B cell (primary cell): ENCODE results near the gene OTULINL. TPM values are rescaled to one million over a fixed set of nuclear protein-coding genes. Genes with fewer than 3 reads are reported as not detected.

Experiments
- ATAC-seq: fragments of 200-7000 bp; cut with Tn5 transposase; one replicate; pipeline ENCODE4 v1.10.0; 2021; ENCODE audit warnings: low read depth, mild to moderate bottlenecking, moderate number of reproducible peaks, moderate library complexity
- CTCF ChIA-PET: fragments of 350-600 bp; sonication (Branson Sonifier 250); formaldehyde crosslinking; loops from one replicate; lab custom pipeline; 2021; ENCODE audit warnings: antibody characterized with exemption, inconsistent platforms; lab: Charles Lee
- POLR2A ChIA-PET: fragments of 350-600 bp; sonication (Branson Sonifier 250); formaldehyde crosslinking; loops from one replicate; lab custom pipeline; 2021; ENCODE audit warnings: antibody characterized with exemption; lab: Charles Lee
- DNase-seq: peaks from one replicate; pipeline ENCODE4 v3.0.0; 2013
- H2AFZ ChIP-seq: 2 replicates; pipeline ENCODE4 v1.6.1; 2012; ENCODE audit warnings: mild to moderate bottlenecking, low read depth, low read length; ENCODE audit not compliant: insufficient read depth, poor library complexity, severe bottlenecking
- H3K27ac ChIP-seq, 2 donors: 1 replicate in 1 of 2; 2 replicates in 1 of 2; pipeline ENCODE4 v1.5.1; 2012 to 2013; ENCODE audit warnings: low read length in 2 of 2, mild to moderate bottlenecking in 2 of 2, moderate library complexity in 1 of 2
- H3K27me3 ChIP-seq, 4 experiments: fragments of 200-600 bp in 1 of 4; sonication (generic) in 1 of 4; replicated peaks in 1 of 4; 1 replicate in 2 of 4; 2 replicates in 2 of 4; pipeline versions ENCODE4 v1.6.1 to v1.7.0; 2013 to 2016; ENCODE audit warnings: low read length in 3 of 4, mild to moderate bottlenecking in 2 of 4, mixed read lengths in 1 of 4, moderate library complexity in 1 of 4; ENCODE audit not compliant: insufficient read depth in 4 of 4, control insufficient read depth in 3 of 4; ENCODE audit errors: control extremely low read depth in 1 of 4
- H3K36me3 ChIP-seq, 2 experiments: replicated peaks in 1 of 2; 1 replicate in 1 of 2; 2 replicates in 1 of 2; pipeline versions ENCODE4 v1.6.1 to v1.7.1; 2013; ENCODE audit warnings: low read length in 1 of 2; ENCODE audit not compliant: insufficient read depth in 2 of 2, control insufficient read depth in 1 of 2; ENCODE audit errors: control extremely low read depth in 1 of 2, extremely low read depth in 1 of 2
- H3K4me1 ChIP-seq, 2 donors: fragments of 200-600 bp in 1 of 2; sonication (generic) in 1 of 2; 1 replicate in 1 of 2; 2 replicates in 1 of 2; pipeline versions ENCODE4 v1.5.1 to v1.6.1; 2013 to 2017; ENCODE audit warnings: low read length in 2 of 2; ENCODE audit not compliant: control insufficient read depth in 2 of 2, insufficient read depth in 2 of 2
- H3K4me2 ChIP-seq: replicated peaks from 2 replicates; pipeline ENCODE3; 2012; ENCODE audit warnings: mild to moderate bottlenecking, low read depth, low read length; ENCODE audit not compliant: poor library complexity, severe bottlenecking
- H3K4me3 ChIP-seq, 5 experiments: fragments of 200-600 bp in 1 of 5; sonication (generic) in 1 of 5; 1 replicate in 3 of 5; 2 replicates in 2 of 5; pipeline versions ENCODE4 v1.5.1 to v1.7.0; 2011 to 2016; ENCODE audit warnings: low read length in 4 of 5, mild to moderate bottlenecking in 4 of 5, low read depth in 2 of 5, control low read depth in 1 of 5, moderate library complexity in 1 of 5; ENCODE audit not compliant: insufficient read depth in 1 of 5; ENCODE audit errors: control extremely low read depth in 1 of 5, extremely low read depth in 1 of 5
- H3K79me2 ChIP-seq: fragments of 200-600 bp; sonication (generic); one replicate; pipeline ENCODE4 v1.6.0; 2016; ENCODE audit warnings: low read length; ENCODE audit not compliant: control insufficient read depth, insufficient read depth
- H3K9ac ChIP-seq: fragments of 200-600 bp; sonication (generic); 2 replicates; pipeline ENCODE4 v1.6.1; 2017; ENCODE audit warnings: mild to moderate bottlenecking, low read length, moderate library complexity
- H3K9me3 ChIP-seq, 3 donors: one replicate each; pipeline versions ENCODE4 v1.6.1 to v1.7.1; 2013; ENCODE audit warnings: low read length in 2 of 3; ENCODE audit not compliant: control insufficient read depth in 2 of 3, insufficient read depth in 1 of 3; ENCODE audit errors: control extremely low read depth in 1 of 3
- H4K20me1 ChIP-seq: 2 replicates; pipeline ENCODE4 v1.6.0; 2012; ENCODE audit warnings: mild to moderate bottlenecking, low read length; ENCODE audit not compliant: insufficient read depth, control insufficient read depth, poor library complexity, severe bottlenecking
- H3K27ac Mint-ChIP-seq: one replicate; pipeline ENCODE4 v1.8.0; 2021; ENCODE audit warnings: mixed read lengths
- H3K27me3 Mint-ChIP-seq: one replicate; pipeline ENCODE4 v1.8.0; 2021; ENCODE audit warnings: mixed read lengths
- H3K4me1 Mint-ChIP-seq: one replicate; pipeline ENCODE4 v1.8.0; 2021; ENCODE audit warnings: mixed read lengths
- H3K4me3 Mint-ChIP-seq: one replicate; pipeline ENCODE4 v1.8.0; 2021; ENCODE audit warnings: mixed read lengths
- H3K9me3 Mint-ChIP-seq: one replicate; pipeline ENCODE4 v1.8.0; 2022; ENCODE audit warnings: mixed read lengths; ENCODE audit not compliant: insufficient read depth
- CTCF ChIP-seq: fragments of 200-600 bp; IDR thresholded peaks from one replicate; pipeline ENCODE4 v1.8.0; 2022; ENCODE audit warnings: antibody characterized with exemption, mild to moderate bottlenecking
- EZH2 ChIP-seq: IDR thresholded peaks from 2 replicates; pipeline ENCODE4 v1.6.1; 2012; ENCODE audit warnings: borderline replicate concordance, low read depth, mild to moderate bottlenecking, moderate library complexity, low read length; ENCODE audit not compliant: insufficient read depth, poor library complexity, severe bottlenecking
- whole genome bisulfite sequencing: methylation state at CpG from one replicate; pipeline ENCODE4 v1.1.5; 2013; ENCODE audit warnings: missing lambda C conversion rate; ENCODE audit not compliant: insufficient coverage; 5-methylcytosine and 5-hydroxymethylcytosine counted together
- intact Hi-C: fragments of 100-400 bp; cut with micrococcal nuclease; formaldehyde crosslinking; loops from one replicate; pipeline ENCODE4 v1.10.0; 2022
- polyA plus RNA-seq: library from polyadenylated mRNA; depleted of rRNA; stranded (reverse); fragments of >200 nt; gene quantifications from 2 replicates; pipeline ENCODE4 v1.2.3, GENCODE V29; 2012
- total RNA-seq, 2 donors: library from RNA; stranded (reverse); fragments of 120-200 nt in 1 of 2; gene quantifications; 1 replicate in 1 of 2; 2 replicates in 1 of 2; pipeline versions ENCODE4 v1.2.3 to v1.2.4, GENCODE V29; 2013 to 2022

The OTULINL gene
- total and polyA plus RNA-seq, 2 donors (not counting 1 experiment from before 2014, with no cell fraction given) = 0.33 to 0.81 TPM

GRCh38 chr5:14572385-14572784 lies 9.2 kb upstream of the OTULINL start:
- Mint-ChIP-seq H3K4me3 (no peak overlapping the region), H3K27me3 (peaks cover 12% of the 10 kb centered on the region), H3K9me3 (no peaks in the 10 kb centered on the region), H3K4me1 (peaks cover 2% of the 10 kb centered on the region), H3K27ac (no peak overlapping the region)
- Histone ChIP-seq H3K4me3 (no peak overlapping the region), H3K4me1 (no peaks in the 10 kb centered on the region), H3K9ac (no peak overlapping the region), H4K20me1 (no peaks in the 10 kb centered on the region), H2AFZ (no peak overlapping the region), H3K27me3 (peaks cover 0 to 2% (median 0%) of the 10 kb centered on the region in 4 experiments), H3K4me2 (no peak overlapping the region), H3K36me3 (no peaks in the 10 kb centered on the region), H3K9me3 (peaks cover 0 to 5% (median 0%) of the 10 kb centered on the region in 3 donors), H3K27ac (no peak overlapping the region), H3K79me2 (no peaks in the 10 kb centered on the region)
- ChIA-PET CTCF (no interaction called here), POLR2A (no interaction called here)
- ATAC-seq (no peak), DNase-seq (no peak)
- TF ChIP-seq CTCF (no peak), EZH2 (no peak)
- intact Hi-C loops = no loop called here

GRCh38 chr5:14572836-14573235 lies 8.8 kb upstream of the OTULINL start:
- no peak overlapping the region for H3K9ac ChIP-seq
- H4K20me1 ChIP-seq = no peaks in the 10 kb centered on the region
- peaks cover 0 to 5% (median 0%) of the 10 kb centered on the region in 4 experiments for H3K27me3 ChIP-seq
- peaks cover 0 to 4% (median 0%) of the 10 kb centered on the region in 3 donors for H3K9me3 ChIP-seq
- Mint-ChIP-seq H3K4me3 (no peak overlapping the region), H3K4me1 (peaks cover 2% of the 10 kb centered on the region), H3K27me3 (peaks cover 15% of the 10 kb centered on the region), H3K9me3 (no peaks in the 10 kb centered on the region), H3K27ac (no peak overlapping the region)
- no peak overlapping the region for H2AFZ ChIP-seq
- POLR2A ChIA-PET = no interaction called here
- no peak for TF ChIP-seq EZH2
- TF ChIP-seq CTCF = no peak
- CTCF ChIA-PET = no interaction called here
- no peaks in the 10 kb centered on the region for H3K79me2 ChIP-seq
- H3K4me3 ChIP-seq = no peak overlapping the region
- H3K4me1 ChIP-seq = no peaks in the 10 kb centered on the region
- DNase-seq = no peak
- H3K4me2 ChIP-seq = no peak overlapping the region
- no peaks in the 10 kb centered on the region for H3K36me3 ChIP-seq
- no peak for ATAC-seq
- WGBS = no CpG with 5 or more reads among the region's 4 CpGs
- intact Hi-C loops = no loop called here
- no peak overlapping the region for H3K27ac ChIP-seq
